ENCODE measurements around the gene ALG14.

Gene ALG14

DNA sequence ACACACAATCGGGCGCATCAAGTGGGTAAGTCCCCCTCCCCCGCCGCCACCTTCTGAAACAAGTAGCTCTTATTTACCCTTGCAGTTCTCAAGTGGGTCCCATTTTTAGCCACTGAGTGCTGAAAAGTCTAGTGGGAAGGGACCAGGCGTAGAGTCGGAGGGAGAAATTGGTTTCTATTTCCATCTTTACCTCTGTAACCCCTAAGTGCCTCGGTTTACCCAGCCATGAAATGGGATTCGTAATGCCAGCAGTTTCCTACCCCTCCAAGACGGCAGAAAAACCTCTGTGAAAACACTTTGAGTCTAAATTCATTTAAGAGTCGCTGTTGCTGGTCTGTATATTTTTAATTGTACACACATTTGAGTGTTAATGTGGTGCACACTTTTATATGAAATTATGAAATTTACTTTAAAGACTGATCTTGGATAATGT is 45.3 kb upstream of the ALG14 start:
- Histone ChIP-seq H4K20me1 (ENCODE audit: insufficient read depth, low read length) (no peaks in the 10 kb centered on the region), H3K79me2 (ENCODE audit: low read length) (no peaks in the 10 kb centered on the region), H3K4me3 (ENCODE audit: low read length) (peak overlapping the region; percentile 97), H2AFZ (ENCODE audit: low read depth, low read length) (peak overlapping the region; percentile 55), H3K4me2 (ENCODE audit: low read length) (peak overlapping the region; percentile 93), H3K27ac (ENCODE audit: low read length) (no peak overlapping the region), H3K9me3 (ENCODE audit: insufficient read depth, low read length) (no peaks in the 10 kb centered on the region), H3K9ac (ENCODE audit: low read length) (peak overlapping the region; percentile 80), H3K27me3 (ENCODE audit: low read depth, low read length) (peaks cover 6% of the 10 kb centered on the region; the same call in 1 of the 2 replicates), H3K36me3 (replicated peaks; ENCODE audit: low read depth, low read length) (no peaks in the 10 kb centered on the region), H3K4me1 (ENCODE audit: low read length) (peaks cover 30% of the 10 kb centered on the region)
- TF ChIP-seq, protein P1, sequence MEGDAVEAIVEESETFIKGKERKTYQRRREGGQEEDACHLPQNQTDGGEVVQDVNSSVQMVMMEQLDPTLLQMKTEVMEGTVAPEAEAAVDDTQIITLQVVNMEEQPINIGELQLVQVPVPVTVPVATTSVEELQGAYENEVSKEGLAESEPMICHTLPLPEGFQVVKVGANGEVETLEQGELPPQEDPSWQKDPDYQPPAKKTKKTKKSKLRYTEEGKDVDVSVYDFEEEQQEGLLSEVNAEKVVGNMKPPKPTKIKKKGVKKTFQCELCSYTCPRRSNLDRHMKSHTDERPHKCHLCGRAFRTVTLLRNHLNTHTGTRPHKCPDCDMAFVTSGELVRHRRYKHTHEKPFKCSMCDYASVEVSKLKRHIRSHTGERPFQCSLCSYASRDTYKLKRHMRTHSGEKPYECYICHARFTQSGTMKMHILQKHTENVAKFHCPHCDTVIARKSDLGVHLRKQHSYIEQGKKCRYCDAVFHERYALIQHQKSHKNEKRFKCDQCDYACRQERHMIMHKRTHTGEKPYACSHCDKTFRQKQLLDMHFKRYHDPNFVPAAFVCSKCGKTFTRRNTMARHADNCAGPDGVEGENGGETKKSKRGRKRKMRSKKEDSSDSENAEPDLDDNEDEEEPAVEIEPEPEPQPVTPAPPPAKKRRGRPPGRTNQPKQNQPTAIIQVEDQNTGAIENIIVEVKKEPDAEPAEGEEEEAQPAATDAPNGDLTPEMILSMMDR (IDR thresholded peaks at IDR 0.05; ENCODE audit: low read depth, low read length) = no peak
- no peak for TF ChIP-seq EZH2phosphoT487 (IDR thresholded peaks at IDR 0.05; ENCODE audit: low read depth)

DNA sequence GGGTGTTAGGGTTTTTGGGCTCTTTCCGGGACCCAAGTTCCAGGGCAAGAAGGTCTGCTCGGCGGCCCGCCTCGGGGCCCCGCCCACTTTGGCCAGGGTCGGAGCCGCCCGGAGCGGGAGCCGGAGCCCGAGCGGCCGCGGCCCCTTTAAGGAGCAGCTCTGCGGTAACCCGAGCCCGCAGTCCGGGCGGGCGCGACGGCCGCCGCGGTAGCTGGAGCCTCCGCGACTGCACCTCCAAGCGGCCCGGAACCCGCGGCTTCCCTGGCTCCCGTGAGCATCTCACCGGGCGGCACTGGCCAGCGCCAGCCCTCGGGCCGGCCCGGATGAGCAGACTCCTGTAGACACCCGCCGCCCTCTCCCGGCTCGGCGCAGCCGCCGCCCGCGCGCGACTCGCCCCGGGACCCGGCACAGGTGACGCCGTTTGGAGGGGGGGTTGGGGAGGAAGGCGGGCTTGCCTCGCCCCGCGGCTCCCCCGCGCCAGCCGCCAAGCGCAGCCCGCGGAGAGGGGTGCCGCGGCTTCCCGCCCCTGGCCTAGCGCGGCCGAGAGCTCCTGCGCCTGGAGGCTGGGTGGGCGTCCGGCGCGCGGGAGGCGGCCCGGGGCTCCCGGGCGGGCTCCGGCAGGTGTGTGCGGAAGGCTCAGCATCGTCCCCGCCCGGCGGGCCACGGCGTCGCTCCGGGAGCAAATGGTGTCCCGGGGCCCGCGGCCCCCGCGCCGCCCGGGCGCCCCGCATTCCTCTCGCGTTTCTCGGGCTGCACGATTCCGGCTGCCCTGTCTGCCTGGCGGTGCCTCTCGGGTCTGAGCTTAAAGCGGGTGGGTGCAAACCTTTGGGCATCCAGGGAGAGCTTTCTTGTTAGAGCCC is 44.7 kb upstream of the ALG14 start, which contains the start of gene TLCD4:
Gene TLCD4 (plus strand): TSS at position 149 of the 860 bp plus-strand sequence. CDS start 26,547 bp downstream, outside the sequence.
- H4K20me1 ChIP-seq (ENCODE audit: insufficient read depth, low read length) = no peaks in the 10 kb centered on the region
- peak within 1 kb of the TSS; percentile 93 for H3K4me2 ChIP-seq (ENCODE audit: low read length)
- no peaks in the 10 kb centered on the region for H3K36me3 ChIP-seq (replicated peaks; ENCODE audit: low read depth, low read length)
- H3K4me3 ChIP-seq (ENCODE audit: low read length) = peak within 1 kb of the TSS; percentile 97
- peak within 1 kb of the TSS; percentile 99 for H2AFZ ChIP-seq (ENCODE audit: low read depth, low read length)
- H3K79me2 ChIP-seq (ENCODE audit: low read length) = no peaks in the 10 kb centered on the region
- H3K27ac ChIP-seq (ENCODE audit: low read length) = peak within 1 kb of the TSS; percentile 52
- peaks cover 30% of the 10 kb centered on the region for H3K4me1 ChIP-seq (ENCODE audit: low read length)
- H3K9me3 ChIP-seq (ENCODE audit: insufficient read depth, low read length) = no peaks in the 10 kb centered on the region
- H3K9ac ChIP-seq (ENCODE audit: low read length) = peak within 1 kb of the TSS; percentile 80
- peaks cover 6% of the 10 kb centered on the region; the same call in 1 of the 2 replicates for H3K27me3 ChIP-seq (ENCODE audit: low read depth, low read length)
- TF ChIP-seq, protein P1 (IDR thresholded peaks at IDR 0.05; ENCODE audit: low read depth, low read length) = no peak
- TF ChIP-seq EZH2phosphoT487 (IDR thresholded peaks at IDR 0.05; ENCODE audit: low read depth) = no peak

DNA sequence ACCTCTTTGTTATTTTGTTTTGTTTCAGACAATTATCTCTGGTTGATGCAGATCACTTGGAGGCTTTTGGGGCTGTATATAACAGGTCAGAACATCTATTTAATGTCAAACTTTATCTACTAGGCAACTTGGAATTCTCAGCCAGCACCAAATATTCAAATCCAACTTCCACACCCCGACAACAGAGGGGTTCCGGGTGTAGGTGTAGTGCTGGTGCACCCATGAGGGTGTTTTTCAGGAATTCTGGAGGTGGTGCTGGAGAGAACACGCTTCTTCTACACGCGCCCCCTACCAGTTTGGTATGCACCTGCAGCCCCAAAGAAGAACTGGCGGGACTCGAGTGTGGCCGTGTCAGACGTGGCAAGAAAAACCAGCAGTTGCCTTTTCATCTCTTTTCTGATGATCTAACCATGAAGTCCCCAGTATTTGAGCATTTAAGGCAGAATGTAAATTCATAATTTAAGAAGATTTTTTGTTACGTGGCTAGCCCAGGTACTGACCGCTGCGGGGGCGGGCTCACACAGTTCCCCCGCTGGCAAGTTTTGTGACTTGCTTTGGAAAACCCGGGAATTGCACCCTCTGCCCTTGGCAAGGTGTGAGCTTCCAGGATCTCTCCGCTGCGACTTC is 43.9 kb upstream of the ALG14 start:
- H3K79me2 ChIP-seq (ENCODE audit: low read length) = no peaks in the 10 kb centered on the region
- H2AFZ ChIP-seq (ENCODE audit: low read depth, low read length) = peak overlapping the region; percentile 99
- H3K27me3 ChIP-seq (ENCODE audit: low read depth, low read length) = peaks cover 6% of the 10 kb centered on the region; the same call in 1 of the 2 replicates
- H4K20me1 ChIP-seq (ENCODE audit: insufficient read depth, low read length) = no peaks in the 10 kb centered on the region
- no peak for TF ChIP-seq EZH2phosphoT487 (IDR thresholded peaks at IDR 0.05; ENCODE audit: low read depth)
- TF ChIP-seq, protein P1 (IDR thresholded peaks at IDR 0.05; ENCODE audit: low read depth, low read length) = peak; percentile 62
- no peaks in the 10 kb centered on the region for H3K36me3 ChIP-seq (replicated peaks; ENCODE audit: low read depth, low read length)
- H3K9me3 ChIP-seq (ENCODE audit: insufficient read depth, low read length) = no peaks in the 10 kb centered on the region
- H3K9ac ChIP-seq (ENCODE audit: low read length) = peak overlapping the region; percentile 80
- H3K4me2 ChIP-seq (ENCODE audit: low read length) = peak overlapping the region; percentile 93
- H3K27ac ChIP-seq (ENCODE audit: low read length) = peak overlapping the region; percentile 52
- peaks cover 30% of the 10 kb centered on the region for H3K4me1 ChIP-seq (ENCODE audit: low read length)
- H3K4me3 ChIP-seq (ENCODE audit: low read length) = peak overlapping the region; percentile 97

DNA sequence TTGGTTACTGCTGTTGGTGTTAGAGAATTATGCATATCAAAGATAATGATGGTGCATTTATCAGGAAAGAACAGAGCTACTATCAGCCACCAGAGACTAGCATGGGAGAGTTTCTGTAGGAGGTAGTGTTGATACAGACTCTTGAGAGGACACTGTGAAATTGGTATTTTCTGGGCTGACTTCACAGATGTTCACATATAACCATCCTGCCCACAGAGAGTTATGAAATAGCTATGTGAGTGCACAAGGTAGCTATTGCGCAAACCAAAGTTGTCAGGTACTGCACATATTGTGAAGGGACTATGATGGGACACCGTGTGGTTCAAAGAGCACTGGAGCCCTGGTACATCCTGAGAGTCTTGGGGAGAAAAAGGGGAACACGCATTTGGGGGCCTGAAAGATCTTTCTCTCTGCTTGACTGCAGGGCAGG is 43.0 kb upstream of the ALG14 start:
- TF ChIP-seq, protein P1 (IDR thresholded peaks at IDR 0.05; ENCODE audit: low read depth, low read length) = no peak
- TF ChIP-seq EZH2phosphoT487 (IDR thresholded peaks at IDR 0.05; ENCODE audit: low read depth) = no peak
- Histone ChIP-seq H3K27ac (ENCODE audit: low read length) (peak overlapping the region; percentile 52; the same call in 1 of the 2 replicates), H3K79me2 (ENCODE audit: low read length) (no peaks in the 10 kb centered on the region), H3K9me3 (ENCODE audit: insufficient read depth, low read length) (no peaks in the 10 kb centered on the region), H3K4me2 (ENCODE audit: low read length) (peak overlapping the region; percentile 93), H2AFZ (ENCODE audit: low read depth, low read length) (no peak overlapping the region), H3K9ac (ENCODE audit: low read length) (no peak overlapping the region), H3K36me3 (replicated peaks; ENCODE audit: low read depth, low read length) (no peaks in the 10 kb centered on the region), H3K4me3 (ENCODE audit: low read length) (peak overlapping the region; percentile 97; the same call in 1 of the 2 replicates), H4K20me1 (ENCODE audit: insufficient read depth, low read length) (no peaks in the 10 kb centered on the region), H3K27me3 (ENCODE audit: low read depth, low read length) (peaks cover 6% of the 10 kb centered on the region; the same call in 1 of the 2 replicates), H3K4me1 (ENCODE audit: low read length) (peaks cover 30% of the 10 kb centered on the region)
